HEK293 (cell line): Measurements from ENCODE around the gene MCRIP2.

Experiments used
- CTCF ChIA-PET: fragments of 350-600 bp; formaldehyde crosslinking; extraction: SDS; loops from one replicate; lab custom pipeline; 2021; ENCODE audit warnings: antibody characterized with exemption; lab: Yijun Ruan, JAX
- POLR2A ChIA-PET: fragments of 300-600 bp; formaldehyde crosslinking; extraction: SDS; loops from one replicate; lab custom pipeline; 2020; ENCODE audit warnings: antibody characterized with exemption, inconsistent platforms; lab: Yijun Ruan, JAX
- H3K27ac ChIP-seq: fragments of 200-500 bp; sonication (Bioruptor generic); 2 replicates; pipeline ENCODE4 v1.5.1; 2014; ENCODE audit warnings: low read depth, low read length, control low read depth, inconsistent platforms; ENCODE audit errors: extremely low read depth
- H3K36me3 ChIP-seq, 2 experiments: fragments of 200-500 bp in 1 of 2; sonication (Bioruptor generic) in 1 of 2; 1 replicate in 1 of 2; 2 replicates in 1 of 2; pipeline ENCODE4 v1.5.1; 2014 to 2017; ENCODE audit warnings: inconsistent platforms in 2 of 2, low read length in 2 of 2; ENCODE audit not compliant: control insufficient read depth in 2 of 2, insufficient read depth in 1 of 2
- H3K4me1 ChIP-seq: fragments of 200-500 bp; sonication (Bioruptor generic); 2 replicates; pipeline ENCODE4 v1.5.1; 2014; ENCODE audit warnings: mild to moderate bottlenecking, low read length, inconsistent platforms; ENCODE audit not compliant: control insufficient read depth, insufficient read depth
- H3K4me3 ChIP-seq: 2 replicates; pipeline ENCODE4 v1.5.1; 2011; ENCODE audit warnings: low read depth, mild to moderate bottlenecking, control low read depth, low read length, moderate library complexity
- H3K9me3 ChIP-seq: fragments of 200-500 bp; sonication (Bioruptor generic); 2 replicates; pipeline ENCODE4 v1.5.1; 2014; ENCODE audit warnings: low read depth, low read length, inconsistent platforms; ENCODE audit not compliant: control insufficient read depth, insufficient read depth
- BCL11B ChIP-seq: fragments of 450-650 bp; formaldehyde crosslinking; IDR thresholded peaks from 2 replicates; pipeline ENCODE4 v1.5.1; 2016; ENCODE audit warnings: low read depth, missing biosample characterization, missing genetic modification characterization
- KLF9 ChIP-seq: fragments of 450-650 bp; formaldehyde crosslinking; IDR thresholded peaks from 2 replicates; pipeline ENCODE4 v1.5.1; 2016; ENCODE audit warnings: missing biosample characterization, missing genetic modification characterization, low read depth
- SP2 ChIP-seq: fragments of 450-650 bp; formaldehyde crosslinking; IDR thresholded peaks from 2 replicates; pipeline ENCODE4 v1.5.1; 2016; ENCODE audit warnings: missing biosample characterization, missing genetic modification characterization
- ZBTB48 ChIP-seq: fragments of 450-650 bp; formaldehyde crosslinking; IDR thresholded peaks from 2 replicates; pipeline ENCODE4 v1.5.1; 2016; ENCODE audit warnings: missing biosample characterization, missing genetic modification characterization
- ZBTB8A ChIP-seq: fragments of 450-650 bp; formaldehyde crosslinking; IDR thresholded peaks from 2 replicates; pipeline ENCODE4 v1.5.1; 2016; ENCODE audit warnings: missing biosample characterization, missing genetic modification characterization
- ZFP37 ChIP-seq: fragments of 450-650 bp; formaldehyde crosslinking; IDR thresholded peaks from 2 replicates; pipeline ENCODE4 v1.5.1; 2016; ENCODE audit warnings: missing biosample characterization, missing genetic modification characterization
- ZFP41 ChIP-seq: fragments of 450-650 bp; formaldehyde crosslinking; IDR thresholded peaks from 2 replicates; pipeline ENCODE4 v1.5.1; 2016; ENCODE audit warnings: missing biosample characterization, missing genetic modification characterization, borderline replicate concordance
- ZIC2 ChIP-seq: fragments of 450-650 bp; formaldehyde crosslinking; IDR thresholded peaks from 2 replicates; pipeline ENCODE4 v1.5.1; 2016; ENCODE audit warnings: missing biosample characterization, missing genetic modification characterization
- ZNF335 ChIP-seq: fragments of 450-650 bp; formaldehyde crosslinking; conservative IDR thresholded peaks from 2 replicates; pipeline ENCODE4 v1.5.1; 2016; ENCODE audit warnings: missing biosample characterization, missing genetic modification characterization
- ZNF341 ChIP-seq: fragments of 450-650 bp; formaldehyde crosslinking; IDR thresholded peaks from 2 replicates; pipeline ENCODE4; 2016; ENCODE audit warnings: low read depth, missing biosample characterization, missing genetic modification characterization
- ZNF391 ChIP-seq: fragments of 450-650 bp; formaldehyde crosslinking; IDR thresholded peaks from 2 replicates; pipeline ENCODE4 v1.5.1; 2016; ENCODE audit warnings: low read depth, missing biosample characterization, missing genetic modification characterization, borderline replicate concordance
- ZNF544 ChIP-seq: fragments of 450-650 bp; formaldehyde crosslinking; IDR thresholded peaks from 2 replicates; pipeline ENCODE4 v1.5.0; 2017; ENCODE audit warnings: missing biosample characterization, missing genetic modification characterization
- ZNF76 ChIP-seq: fragments of 450-650 bp; formaldehyde crosslinking; IDR thresholded peaks from 2 replicates; pipeline ENCODE4; 2016; ENCODE audit warnings: low read depth, missing biosample characterization, missing genetic modification characterization, borderline replicate concordance
- ZXDB ChIP-seq: fragments of 450-650 bp; formaldehyde crosslinking; IDR thresholded peaks from 2 replicates; pipeline ENCODE4 v1.5.1; 2016; ENCODE audit warnings: missing biosample characterization, missing genetic modification characterization
- TF ChIP-seq, protein P1 (sequence below): fragments of 450-650 bp; formaldehyde crosslinking; IDR thresholded peaks from 2 replicates; pipeline ENCODE4 v1.5.1; 2016; ENCODE audit warnings: missing biosample characterization, missing genetic modification characterization
- TF ChIP-seq, protein P2 (sequence below): fragments of 450-650 bp; formaldehyde crosslinking; IDR thresholded peaks from 2 replicates; pipeline ENCODE4 v1.5.1; 2016; ENCODE audit warnings: missing biosample characterization, missing genetic modification characterization
- TF ChIP-seq, protein P3 (sequence below): fragments of 450-650 bp; formaldehyde crosslinking; optimal IDR thresholded peaks from 2 replicates; pipeline ENCODE3; 2016; ENCODE audit warnings: missing biosample characterization, mild to moderate bottlenecking, missing genetic modification characterization
- TF ChIP-seq, protein P4 (sequence below): fragments of 450-650 bp; formaldehyde crosslinking; IDR thresholded peaks from 2 replicates; pipeline ENCODE4 v1.5.1; 2017; ENCODE audit warnings: missing biosample characterization, missing genetic modification characterization
- TF ChIP-seq, protein P5 (sequence below): fragments of 450-650 bp; formaldehyde crosslinking; conservative IDR thresholded peaks from 2 replicates; pipeline ENCODE4 v1.5.1; 2016; ENCODE audit warnings: low read depth, missing biosample characterization, missing genetic modification characterization

The MCRIP2 gene

DNA sequence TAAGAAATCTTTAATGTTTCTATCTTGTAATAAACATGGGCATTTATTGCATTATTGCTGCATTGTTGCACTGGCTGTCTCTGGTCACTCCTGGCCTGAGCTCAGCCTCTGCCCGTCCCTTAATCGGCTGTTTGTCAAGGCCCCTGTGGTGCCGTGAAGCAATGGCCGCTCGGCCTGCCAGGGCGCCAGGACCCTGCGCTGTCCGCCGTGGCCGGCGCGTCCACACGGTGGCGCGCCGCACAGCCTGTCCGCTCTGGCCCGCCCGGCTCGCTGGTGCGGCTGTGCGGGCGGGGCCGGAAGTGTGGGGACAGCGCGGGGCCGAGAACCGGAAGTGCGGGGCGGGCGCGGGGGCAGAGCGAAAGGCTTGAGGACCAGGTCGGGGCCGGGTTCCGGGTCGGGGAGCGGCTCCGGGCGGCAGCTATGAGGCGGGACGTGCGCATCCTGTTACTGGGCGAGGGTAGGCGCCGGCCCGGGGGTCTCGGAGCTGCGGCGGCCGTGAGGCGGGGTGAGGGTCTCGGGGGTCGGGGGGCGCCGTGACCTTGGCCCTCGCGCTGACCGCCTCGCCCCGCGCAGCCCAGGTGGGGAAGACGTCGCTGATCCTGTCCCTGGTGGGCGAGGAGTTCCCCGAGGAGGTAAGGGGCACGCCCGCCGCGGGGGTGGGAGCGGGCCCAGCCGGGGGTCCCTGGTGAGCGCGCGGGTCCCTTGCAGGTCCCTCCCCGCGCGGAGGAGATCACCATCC lies 26.3 kb downstream of the MCRIP2 start, which contains the start of gene RHOT2:
RHOT2 (plus strand) TSS at position 353 of the 739 bp plus-strand sequence; CDS start at position 421, 68 bp downstream.
- Histone ChIP-seq H3K9me3 (no peaks in the 10 kb centered on the region), H3K4me3 (peak within 1 kb of the TSS; percentile 90), H3K36me3 (peaks cover 0 to 60% of the 10 kb centered on the region in 2 experiments; a peak in 2 of 3 replicates), H3K27ac (peak within 1 kb of the TSS; percentile 92), H3K4me1 (no peaks in the 10 kb centered on the region)
- ChIA-PET POLR2A (interaction anchor here (0.8 to 6.7 kb wide), 6 partner anchors 9 to 96 kb away, joined by 3 to 57 read pairs (median 6); partner anchors contain the start of genes JMJD8, RHBDL1, STUB1 and WDR90), CTCF (interaction anchor here (0.7 to 1.8 kb wide), 6 partner anchors 9 to 91 kb away, joined by 3 to 7 read pairs (median 4); no protein-coding TSS in a partner anchor)
- TF ChIP-seq ZNF335 (tag by site-specific recombination) (peak; percentile 86), ZNF544 (tag by site-specific recombination) (no peak), ZFP41 (no peak), ZBTB48 (peak; percentile 63; the same call in 1 of the 2 replicates), ZFP37 (tag by site-specific recombination) (no peak), ZXDB (tag by site-specific recombination) (peak; percentile 59), SP2 (tag by site-specific recombination) (peak; percentile 83), ZIC2 (tag by site-specific recombination) (no peak; the same call in 1 of the 2 replicates), ZNF76 (tag by site-specific recombination) (0 out of 2 replicates have a peak, but pooled peaks have one; percentile 28), ZNF341 (no peak), ZBTB8A (peak; percentile 34; the same call in 1 of the 2 replicates), ZNF391 (tag by site-specific recombination) (no peak), BCL11B (tag by site-specific recombination) (peak; percentile 41; the same call in 1 of the 2 replicates), KLF9 (tag by site-specific recombination) (peak; percentile 37; the same call in 1 of the 2 replicates)
- TF ChIP-seq, protein P1, sequence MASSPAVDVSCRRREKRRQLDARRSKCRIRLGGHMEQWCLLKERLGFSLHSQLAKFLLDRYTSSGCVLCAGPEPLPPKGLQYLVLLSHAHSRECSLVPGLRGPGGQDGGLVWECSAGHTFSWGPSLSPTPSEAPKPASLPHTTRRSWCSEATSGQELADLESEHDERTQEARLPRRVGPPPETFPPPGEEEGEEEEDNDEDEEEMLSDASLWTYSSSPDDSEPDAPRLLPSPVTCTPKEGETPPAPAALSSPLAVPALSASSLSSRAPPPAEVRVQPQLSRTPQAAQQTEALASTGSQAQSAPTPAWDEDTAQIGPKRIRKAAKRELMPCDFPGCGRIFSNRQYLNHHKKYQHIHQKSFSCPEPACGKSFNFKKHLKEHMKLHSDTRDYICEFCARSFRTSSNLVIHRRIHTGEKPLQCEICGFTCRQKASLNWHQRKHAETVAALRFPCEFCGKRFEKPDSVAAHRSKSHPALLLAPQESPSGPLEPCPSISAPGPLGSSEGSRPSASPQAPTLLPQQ (tag by site-specific recombination): peak; percentile 42; the same call in 1 of the 2 replicates
- TF ChIP-seq, protein P2, sequence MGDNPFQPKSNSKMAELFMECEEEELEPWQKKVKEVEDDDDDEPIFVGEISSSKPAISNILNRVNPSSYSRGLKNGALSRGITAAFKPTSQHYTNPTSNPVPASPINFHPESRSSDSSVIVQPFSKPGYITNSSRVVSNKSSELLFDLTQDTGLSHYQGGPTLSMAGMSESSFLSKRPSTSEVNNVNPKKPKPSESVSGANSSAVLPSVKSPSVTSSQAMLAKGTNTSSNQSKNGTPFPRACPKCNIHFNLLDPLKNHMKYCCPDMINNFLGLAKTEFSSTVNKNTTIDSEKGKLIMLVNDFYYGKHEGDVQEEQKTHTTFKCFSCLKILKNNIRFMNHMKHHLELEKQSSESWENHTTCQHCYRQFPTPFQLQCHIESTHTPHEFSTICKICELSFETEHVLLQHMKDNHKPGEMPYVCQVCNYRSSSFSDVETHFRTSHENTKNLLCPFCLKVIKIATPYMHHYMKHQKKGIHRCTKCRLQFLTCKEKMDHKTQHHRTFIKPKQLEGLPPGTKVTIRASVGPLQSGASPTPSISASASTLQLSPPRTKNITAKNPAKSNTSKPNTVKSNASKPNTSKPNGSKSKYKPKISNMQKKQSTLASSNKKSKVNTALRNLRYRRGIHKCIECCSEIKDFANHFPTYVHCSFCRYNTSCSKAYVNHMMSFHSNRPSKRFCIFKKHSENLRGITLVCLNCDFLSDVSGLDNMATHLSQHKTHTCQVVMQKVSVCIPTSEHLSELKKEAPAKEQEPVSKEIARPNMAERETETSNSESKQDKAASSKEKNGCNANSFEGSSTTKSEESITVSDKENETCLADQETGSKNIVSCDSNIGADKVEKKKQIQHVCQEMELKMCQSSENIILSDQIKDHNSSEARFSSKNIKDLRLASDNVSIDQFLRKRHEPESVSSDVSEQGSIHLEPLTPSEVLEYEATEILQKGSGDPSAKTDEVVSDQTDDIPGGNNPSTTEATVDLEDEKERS (tag by site-specific recombination): no peak
- TF ChIP-seq, protein P3, sequence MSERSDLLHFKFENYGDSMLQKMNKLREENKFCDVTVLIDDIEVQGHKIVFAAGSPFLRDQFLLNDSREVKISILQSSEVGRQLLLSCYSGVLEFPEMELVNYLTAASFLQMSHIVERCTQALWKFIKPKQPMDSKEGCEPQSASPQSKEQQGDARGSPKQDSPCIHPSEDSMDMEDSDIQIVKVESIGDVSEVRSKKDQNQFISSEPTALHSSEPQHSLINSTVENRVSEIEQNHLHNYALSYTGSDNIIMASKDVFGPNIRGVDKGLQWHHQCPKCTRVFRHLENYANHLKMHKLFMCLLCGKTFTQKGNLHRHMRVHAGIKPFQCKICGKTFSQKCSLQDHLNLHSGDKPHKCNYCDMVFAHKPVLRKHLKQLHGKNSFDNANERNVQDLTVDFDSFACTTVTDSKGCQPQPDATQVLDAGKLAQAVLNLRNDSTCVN: peak; percentile 78
- TF ChIP-seq, protein P4, sequence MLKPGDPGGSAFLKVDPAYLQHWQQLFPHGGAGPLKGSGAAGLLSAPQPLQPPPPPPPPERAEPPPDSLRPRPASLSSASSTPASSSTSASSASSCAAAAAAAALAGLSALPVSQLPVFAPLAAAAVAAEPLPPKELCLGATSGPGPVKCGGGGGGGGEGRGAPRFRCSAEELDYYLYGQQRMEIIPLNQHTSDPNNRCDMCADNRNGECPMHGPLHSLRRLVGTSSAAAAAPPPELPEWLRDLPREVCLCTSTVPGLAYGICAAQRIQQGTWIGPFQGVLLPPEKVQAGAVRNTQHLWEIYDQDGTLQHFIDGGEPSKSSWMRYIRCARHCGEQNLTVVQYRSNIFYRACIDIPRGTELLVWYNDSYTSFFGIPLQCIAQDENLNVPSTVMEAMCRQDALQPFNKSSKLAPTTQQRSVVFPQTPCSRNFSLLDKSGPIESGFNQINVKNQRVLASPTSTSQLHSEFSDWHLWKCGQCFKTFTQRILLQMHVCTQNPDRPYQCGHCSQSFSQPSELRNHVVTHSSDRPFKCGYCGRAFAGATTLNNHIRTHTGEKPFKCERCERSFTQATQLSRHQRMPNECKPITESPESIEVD: no peak
- TF ChIP-seq, protein P5, sequence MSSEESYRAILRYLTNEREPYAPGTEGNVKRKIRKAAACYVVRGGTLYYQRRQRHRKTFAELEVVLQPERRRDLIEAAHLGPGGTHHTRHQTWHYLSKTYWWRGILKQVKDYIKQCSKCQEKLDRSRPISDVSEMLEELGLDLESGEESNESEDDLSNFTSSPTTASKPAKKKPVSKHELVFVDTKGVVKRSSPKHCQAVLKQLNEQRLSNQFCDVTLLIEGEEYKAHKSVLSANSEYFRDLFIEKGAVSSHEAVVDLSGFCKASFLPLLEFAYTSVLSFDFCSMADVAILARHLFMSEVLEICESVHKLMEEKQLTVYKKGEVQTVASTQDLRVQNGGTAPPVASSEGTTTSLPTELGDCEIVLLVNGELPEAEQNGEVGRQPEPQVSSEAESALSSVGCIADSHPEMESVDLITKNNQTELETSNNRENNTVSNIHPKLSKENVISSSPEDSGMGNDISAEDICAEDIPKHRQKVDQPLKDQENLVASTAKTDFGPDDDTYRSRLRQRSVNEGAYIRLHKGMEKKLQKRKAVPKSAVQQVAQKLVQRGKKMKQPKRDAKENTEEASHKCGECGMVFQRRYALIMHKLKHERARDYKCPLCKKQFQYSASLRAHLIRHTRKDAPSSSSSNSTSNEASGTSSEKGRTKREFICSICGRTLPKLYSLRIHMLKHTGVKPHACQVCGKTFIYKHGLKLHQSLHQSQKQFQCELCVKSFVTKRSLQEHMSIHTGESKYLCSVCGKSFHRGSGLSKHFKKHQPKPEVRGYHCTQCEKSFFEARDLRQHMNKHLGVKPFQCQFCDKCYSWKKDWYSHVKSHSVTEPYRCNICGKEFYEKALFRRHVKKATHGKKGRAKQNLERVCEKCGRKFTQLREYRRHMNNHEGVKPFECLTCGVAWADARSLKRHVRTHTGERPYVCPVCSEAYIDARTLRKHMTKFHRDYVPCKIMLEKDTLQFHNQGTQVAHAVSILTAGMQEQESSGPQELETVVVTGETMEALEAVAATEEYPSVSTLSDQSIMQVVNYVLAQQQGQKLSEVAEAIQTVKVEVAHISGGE (tag by site-specific recombination): peak; percentile 94
